ENCODE measurements around the gene OR2D2. TPM values are rescaled to one million over a fixed set of nuclear protein-coding genes. Genes with fewer than 3 reads are reported as not detected.
A peak's percentile ranks its signal among the peaks of the same experiment; 100 is the strongest.

OR2D2 gene
- total RNA-seq, 2 experiments from 2014 or later, result 1.4 to 3.2 TPM

DNA sequence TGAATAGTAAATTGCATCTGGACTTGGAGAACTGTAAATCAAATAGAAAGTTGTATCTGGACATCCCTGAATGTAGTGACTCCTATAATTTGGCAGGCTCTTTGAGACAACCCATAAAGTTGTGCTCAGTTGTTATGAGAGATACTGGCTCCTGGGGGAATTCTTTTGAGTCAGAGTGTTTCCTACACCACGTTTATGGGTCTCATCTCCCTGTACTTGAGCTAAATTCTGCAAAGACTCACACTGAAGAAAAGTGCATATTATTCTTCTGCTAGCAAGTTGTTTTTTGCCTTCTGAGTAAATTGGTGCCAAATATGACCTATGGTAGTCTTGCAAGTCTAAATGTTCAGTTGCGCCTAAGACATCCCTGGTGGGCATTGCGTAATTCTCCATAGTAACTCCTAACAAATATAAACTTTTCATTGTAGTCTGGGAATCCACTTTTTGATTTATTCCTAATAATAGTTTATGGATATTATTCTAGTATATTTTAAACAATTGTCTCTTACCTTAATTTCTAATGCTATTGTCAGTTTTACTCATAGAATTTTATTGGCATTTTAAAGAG, 38.9 kb upstream of the OR2D2 start:
- Histone ChIP-seq H3K9me2 (ENCODE audit: insufficient read depth, low read length) (no peaks in the 10 kb centered on the region), H4K20me1 (ENCODE audit: insufficient read depth, low read length) (no peaks in the 10 kb centered on the region; the same call in 1 of the 2 replicates), H3K4me1 (ENCODE audit: insufficient read depth, low read length, poor library complexity, severe bottlenecking) (peaks cover 61% of the 10 kb centered on the region), H3K79me2 (ENCODE audit: insufficient read depth, low read depth, low read length) (peaks cover 88% of the 10 kb centered on the region), H3K4me3 (ENCODE audit: low read depth, low read length, poor library complexity, severe bottlenecking) (peak overlapping the region; percentile 95), H3K27ac (ENCODE audit: low read depth, low read length, poor library complexity, severe bottlenecking) (no peak overlapping the region), H3K36me3 (ENCODE audit: insufficient read depth, low read length) (peaks cover 88% of the 10 kb centered on the region), H3K4me2 (ENCODE audit: low read length) (peak overlapping the region; percentile 90), H3K9me3 (ENCODE audit: low read length) (no peaks in the 10 kb centered on the region; the same call in 1 of the 2 replicates), H2AFZ (ENCODE audit: low read length) (no peak overlapping the region)
- no peak for DNase-seq (ENCODE audit: low spot score)
- no TSS peak for BruUV-seq (replicated peaks)
- intact Hi-C loops (cut with micrococcal nuclease; ENCODE audit: unreplicated experiment), result no loop called here
- POLR2A ChIA-PET, result interaction anchor here (1.0 to 1.3 kb wide), 3 partner anchors 9 to 112 kb away, joined by 3 read pairs; no protein-coding TSS in a partner anchor
- TF ChIP-seq EZH2phosphoT487 (IDR thresholded peaks at IDR 0.05; ENCODE audit: borderline replicate concordance, low read depth, low read length), result no peak
- TF ChIP-seq, protein P1, sequence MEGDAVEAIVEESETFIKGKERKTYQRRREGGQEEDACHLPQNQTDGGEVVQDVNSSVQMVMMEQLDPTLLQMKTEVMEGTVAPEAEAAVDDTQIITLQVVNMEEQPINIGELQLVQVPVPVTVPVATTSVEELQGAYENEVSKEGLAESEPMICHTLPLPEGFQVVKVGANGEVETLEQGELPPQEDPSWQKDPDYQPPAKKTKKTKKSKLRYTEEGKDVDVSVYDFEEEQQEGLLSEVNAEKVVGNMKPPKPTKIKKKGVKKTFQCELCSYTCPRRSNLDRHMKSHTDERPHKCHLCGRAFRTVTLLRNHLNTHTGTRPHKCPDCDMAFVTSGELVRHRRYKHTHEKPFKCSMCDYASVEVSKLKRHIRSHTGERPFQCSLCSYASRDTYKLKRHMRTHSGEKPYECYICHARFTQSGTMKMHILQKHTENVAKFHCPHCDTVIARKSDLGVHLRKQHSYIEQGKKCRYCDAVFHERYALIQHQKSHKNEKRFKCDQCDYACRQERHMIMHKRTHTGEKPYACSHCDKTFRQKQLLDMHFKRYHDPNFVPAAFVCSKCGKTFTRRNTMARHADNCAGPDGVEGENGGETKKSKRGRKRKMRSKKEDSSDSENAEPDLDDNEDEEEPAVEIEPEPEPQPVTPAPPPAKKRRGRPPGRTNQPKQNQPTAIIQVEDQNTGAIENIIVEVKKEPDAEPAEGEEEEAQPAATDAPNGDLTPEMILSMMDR (conservative IDR thresholded peaks at IDR 0.05; ENCODE audit: low read length), result no peak
- CTCF ChIA-PET (ENCODE audit: unreplicated experiment), result no interaction called here

DNA sequence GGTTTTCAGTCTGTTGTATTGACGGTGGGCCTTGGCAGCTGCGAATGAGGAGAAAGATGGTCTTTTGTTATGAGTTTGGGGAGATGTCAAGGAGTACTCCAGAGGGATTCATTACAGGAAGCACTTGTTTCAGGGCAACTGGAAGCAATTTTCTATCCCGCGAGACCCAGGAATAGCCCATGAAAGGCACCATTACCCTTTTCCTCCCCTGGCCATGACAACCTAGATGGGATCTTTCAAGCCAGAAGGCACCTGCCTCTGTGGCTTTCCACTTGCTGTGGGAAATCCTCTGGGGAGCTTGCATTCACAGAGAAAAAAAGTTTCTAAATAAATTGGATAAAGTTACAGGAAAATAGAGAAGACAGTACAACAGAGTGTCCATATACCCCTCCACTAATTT, 36.6 kb upstream of the OR2D2 start:
- peak overlapping the region; percentile 95 for H3K27ac ChIP-seq (ENCODE audit: low read depth, low read length, poor library complexity, severe bottlenecking)
- peak overlapping the region; percentile 90 for H3K4me2 ChIP-seq (ENCODE audit: low read length)
- intact Hi-C loops (cut with micrococcal nuclease; ENCODE audit: unreplicated experiment), result loop anchor here (5.0 to 10.0 kb wide), 3 partner anchors 327 to 694 kb away; partner anchors contain the start of genes CNGA4, FHIP1B, ILK and RRP8
- POLR2A ChIA-PET, result interaction anchor here (1.0 to 5.3 kb wide), 3 partner anchors 8 to 148 kb away, joined by 3 to 43 read pairs (median 5); no protein-coding TSS in a partner anchor
- BruUV-seq (replicated peaks), result no TSS peak
- TF ChIP-seq, protein P1 (conservative IDR thresholded peaks at IDR 0.05; ENCODE audit: low read length), result no peak
- no peak for TF ChIP-seq EZH2phosphoT487 (IDR thresholded peaks at IDR 0.05; ENCODE audit: borderline replicate concordance, low read depth, low read length)
- H3K4me3 ChIP-seq (ENCODE audit: low read depth, low read length, poor library complexity, severe bottlenecking), result peak overlapping the region; percentile 95
- H3K9me2 ChIP-seq (ENCODE audit: insufficient read depth, low read length), result no peaks in the 10 kb centered on the region
- H4K20me1 ChIP-seq (ENCODE audit: insufficient read depth, low read length), result no peaks in the 10 kb centered on the region
- peaks cover 51% of the 10 kb centered on the region for H3K4me1 ChIP-seq (ENCODE audit: insufficient read depth, low read length, poor library complexity, severe bottlenecking)
- H3K79me2 ChIP-seq (ENCODE audit: insufficient read depth, low read depth, low read length), result peaks cover 65% of the 10 kb centered on the region
- no peaks in the 10 kb centered on the region; the same call in 1 of the 2 replicates for H3K9me3 ChIP-seq (ENCODE audit: low read length)
- DNase-seq (ENCODE audit: low spot score), result peak; percentile 19
- peaks cover 67% of the 10 kb centered on the region for H3K36me3 ChIP-seq (ENCODE audit: insufficient read depth, low read length)
- CTCF ChIA-PET (ENCODE audit: unreplicated experiment), result no interaction called here
- no peak overlapping the region for H2AFZ ChIP-seq (ENCODE audit: low read length)

All from OCI-LY7 (cell line).